ENCODE results near the gene MUS81. TPM values are rescaled to one million over a fixed set of nuclear protein-coding genes. Genes with fewer than 3 reads are reported as not detected.
A peak's percentile ranks its signal among the peaks of the same experiment; 100 is the strongest.

The MUS81 gene
- total and polyA plus RNA-seq, 2 donors (not counting 3 experiments of a cell fraction or from before 2014, with no cell fraction given): 57.9 to 76.9 TPM

GRCh38 chr11:65861165-65861505 lies 902 bp downstream of the MUS81 start:
- peaks cover 4% of the 10 kb centered on the region for H4K20me1 ChIP-seq (replicated peaks; ENCODE audit: control insufficient read depth, extremely low read depth, insufficient read depth, low read length)
- peak; percentile 40 for FAIRE-seq
- TF ChIP-seq EZH2 (IDR thresholded peaks at IDR 0.05; ENCODE audit: borderline replicate concordance, low read depth, low read length, severe bottlenecking) (no peak), GATA2 (IDR thresholded peaks at IDR 0.05; ENCODE audit: insufficient read depth, insufficient read length, low read depth, low read length) (no peak)
- H3K9ac ChIP-seq (replicated peaks; ENCODE audit: extremely low read depth, insufficient read depth, low read length): peak overlapping the region; percentile 75
- no peaks in the 10 kb centered on the region for H3K9me1 ChIP-seq (replicated peaks; ENCODE audit: control insufficient read depth, extremely low read depth, insufficient read depth, low read length)
- peak overlapping the region; percentile 55 for H3K4me2 ChIP-seq (ENCODE audit: insufficient read depth, low read length)
- H3K27ac ChIP-seq (ENCODE audit: insufficient read depth, low read depth, low read length): peak overlapping the region; percentile 77
- peaks cover 51% of the 10 kb centered on the region for H3K79me2 ChIP-seq (ENCODE audit: control insufficient read depth, insufficient read depth, low read length)
- dilution Hi-C loops (cut with MboI; ENCODE audit: extremely low pct_ligation_motif_present, low sequenced_read_pairs): no loop called here
- no TSS peak for BruUV-seq (replicated peaks)
- no peak overlapping the region for H2AFZ ChIP-seq (ENCODE audit: low read depth, low read length)
- intact Hi-C loops (cut with micrococcal nuclease): no loop called here
- H3K4me3 ChIP-seq (replicated peaks in 1 of 3; ENCODE audit: insufficient read depth in 1 of 3, low read depth in 1 of 3, low read length in 3 of 3): peak overlapping the region; percentile 36 to 76 (median 71)
- H3K36me3 ChIP-seq (ENCODE audit: control insufficient read depth in 2 of 2, extremely low read depth in 1 of 2, insufficient read depth in 2 of 2, low read length in 2 of 2): peaks cover 14 to 32% of the 10 kb centered on the region in 2 experiments
- ChIA-PET CTCF (interaction anchor here (1.4 to 4.8 kb wide), 5 partner anchors 10 to 28 kb away, joined by 4 to 73 read pairs (median 51); partner anchors contain the start of genes CCDC85B, EFEMP2 and FIBP), POLR2A (interaction anchor here (2.5 to 5.4 kb wide), 2 partner anchors 10 to 29 kb away, joined by 19 to 67 read pairs; partner anchors contain the start of genes CCDC85B and FIBP)
- no peaks in the 10 kb centered on the region for H3K27me3 ChIP-seq (ENCODE audit: control insufficient read depth in 2 of 2, insufficient read depth in 2 of 2, low read length in 2 of 2)
- H3K9me3 ChIP-seq (replicated peaks; ENCODE audit: control insufficient read depth, insufficient read depth, low read length): no peaks in the 10 kb centered on the region
- H3K4me1 ChIP-seq (ENCODE audit: control insufficient read depth, extremely low read depth, insufficient read depth, low read length): peaks cover 33% of the 10 kb centered on the region
- DNase-seq (ENCODE audit: low read depth, low spot score): no peak

- Histone ChIP-seq H3K79me2 (ENCODE audit: control insufficient read depth, insufficient read depth, low read length) (peaks cover 46% of the 10 kb centered on the region), H3K36me3 (ENCODE audit: control insufficient read depth in 2 of 2, extremely low read depth in 1 of 2, insufficient read depth in 2 of 2, low read length in 2 of 2) (peaks cover 10 to 32% of the 10 kb centered on the region in 2 experiments), H3K9me1 (replicated peaks; ENCODE audit: control insufficient read depth, extremely low read depth, insufficient read depth, low read length) (no peaks in the 10 kb centered on the region), H3K9me3 (replicated peaks; ENCODE audit: control insufficient read depth, insufficient read depth, low read length) (no peaks in the 10 kb centered on the region), H4K20me1 (replicated peaks; ENCODE audit: control insufficient read depth, extremely low read depth, insufficient read depth, low read length) (peaks cover 1% of the 10 kb centered on the region), H3K4me1 (ENCODE audit: control insufficient read depth, extremely low read depth, insufficient read depth, low read length) (peaks cover 28% of the 10 kb centered on the region), H3K27me3 (ENCODE audit: control insufficient read depth in 2 of 2, insufficient read depth in 2 of 2, low read length in 2 of 2) (no peaks in the 10 kb centered on the region), H3K4me3 (replicated peaks in 1 of 3; ENCODE audit: insufficient read depth in 1 of 3, low read depth in 1 of 3, low read length in 3 of 3) (peak overlapping the region; percentile 36 to 76 (median 71)), H2AFZ (ENCODE audit: low read depth, low read length) (no peak overlapping the region), H3K9ac (replicated peaks; ENCODE audit: extremely low read depth, insufficient read depth, low read length) (peak overlapping the region; percentile 75), H3K27ac (ENCODE audit: insufficient read depth, low read depth, low read length) (no peak overlapping the region), H3K4me2 (ENCODE audit: insufficient read depth, low read length) (peak overlapping the region; percentile 55)
- dilution Hi-C loops (cut with MboI; ENCODE audit: extremely low pct_ligation_motif_present, low sequenced_read_pairs): no loop called here
- CTCF ChIA-PET: interaction anchor here (2.8 to 4.8 kb wide), 3 partner anchors 10 to 28 kb away, joined by 51 to 73 read pairs (median 57); partner anchors contain the start of genes CCDC85B, EFEMP2 and FIBP
- POLR2A ChIA-PET: interaction anchor here (2.5 to 5.4 kb wide), 2 partner anchors 10 to 28 kb away, joined by 19 to 67 read pairs; partner anchors contain the start of genes CCDC85B and FIBP
- BruUV-seq (replicated peaks): no TSS peak
- TF ChIP-seq EZH2 (IDR thresholded peaks at IDR 0.05; ENCODE audit: borderline replicate concordance, low read depth, low read length, severe bottlenecking): no peak
- TF ChIP-seq MYC (IDR thresholded peaks at IDR 0.05; ENCODE audit: low read depth, low read length): no peak
- no peak for TF ChIP-seq GATA2 (IDR thresholded peaks at IDR 0.05; ENCODE audit: insufficient read depth, insufficient read length, low read depth, low read length)
- no peak for TF ChIP-seq POLR2AphosphoS5 (IDR thresholded peaks at IDR 0.05; ENCODE audit: insufficient read depth, low read depth, low read length)
- TF ChIP-seq, protein P1, sequence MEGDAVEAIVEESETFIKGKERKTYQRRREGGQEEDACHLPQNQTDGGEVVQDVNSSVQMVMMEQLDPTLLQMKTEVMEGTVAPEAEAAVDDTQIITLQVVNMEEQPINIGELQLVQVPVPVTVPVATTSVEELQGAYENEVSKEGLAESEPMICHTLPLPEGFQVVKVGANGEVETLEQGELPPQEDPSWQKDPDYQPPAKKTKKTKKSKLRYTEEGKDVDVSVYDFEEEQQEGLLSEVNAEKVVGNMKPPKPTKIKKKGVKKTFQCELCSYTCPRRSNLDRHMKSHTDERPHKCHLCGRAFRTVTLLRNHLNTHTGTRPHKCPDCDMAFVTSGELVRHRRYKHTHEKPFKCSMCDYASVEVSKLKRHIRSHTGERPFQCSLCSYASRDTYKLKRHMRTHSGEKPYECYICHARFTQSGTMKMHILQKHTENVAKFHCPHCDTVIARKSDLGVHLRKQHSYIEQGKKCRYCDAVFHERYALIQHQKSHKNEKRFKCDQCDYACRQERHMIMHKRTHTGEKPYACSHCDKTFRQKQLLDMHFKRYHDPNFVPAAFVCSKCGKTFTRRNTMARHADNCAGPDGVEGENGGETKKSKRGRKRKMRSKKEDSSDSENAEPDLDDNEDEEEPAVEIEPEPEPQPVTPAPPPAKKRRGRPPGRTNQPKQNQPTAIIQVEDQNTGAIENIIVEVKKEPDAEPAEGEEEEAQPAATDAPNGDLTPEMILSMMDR (IDR thresholded peaks at IDR 0.05; ENCODE audit: extremely low read depth in 1 of 2, insufficient read depth in 1 of 2, low read depth in 1 of 2, low read length in 2 of 2): no peak
- TF ChIP-seq FOS (IDR thresholded peaks at IDR 0.05; ENCODE audit: borderline replicate concordance, insufficient read depth, low read length): no peak
- no peak for TF ChIP-seq POLR2A (IDR thresholded peaks at IDR 0.05; ENCODE audit: low read depth, low read length)
- no peak for TF ChIP-seq JUN (IDR thresholded peaks at IDR 0.05; ENCODE audit: borderline replicate concordance, insufficient read depth, insufficient read length, low read depth)
- FAIRE-seq (no peak), DNase-seq (ENCODE audit: low read depth, low spot score) (no peak)
- intact Hi-C loops (cut with micrococcal nuclease): no loop called here
Observed at GRCh38 chr11:65861533-65862183, 1.4 kb downstream of the MUS81 start.

All from endothelial cell of umbilical vein (primary cell).